Activated naive CD4-positive, alpha-beta T cell (primary cell): Measurements from ENCODE around the gene SEC24D.

Experiments
- DNase-seq, 4 experiments: peaks; one replicate each; lab custom pipeline; 2025; lab: John Stamatoyannopoulos, UW

Gene SEC24D

DNA sequence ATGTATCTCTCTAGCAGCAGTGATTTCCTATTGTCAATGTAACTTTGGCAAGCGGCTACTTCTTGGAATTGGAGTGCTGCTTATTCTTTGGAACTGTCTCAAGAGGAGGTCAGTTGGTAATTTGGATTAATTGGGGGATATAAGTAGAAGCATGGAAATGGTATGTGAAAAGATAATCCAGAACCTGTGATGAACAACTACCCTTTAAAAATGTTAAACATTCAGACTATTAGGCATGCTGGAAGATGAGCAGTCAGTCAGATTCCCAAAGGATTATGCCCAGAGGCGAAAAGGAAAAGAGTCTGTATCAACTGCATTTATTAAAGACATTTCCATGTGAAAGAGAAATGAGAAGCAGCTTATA lies 62.5 kb downstream of the SEC24D start:
- DNase-seq: no peak

DNA sequence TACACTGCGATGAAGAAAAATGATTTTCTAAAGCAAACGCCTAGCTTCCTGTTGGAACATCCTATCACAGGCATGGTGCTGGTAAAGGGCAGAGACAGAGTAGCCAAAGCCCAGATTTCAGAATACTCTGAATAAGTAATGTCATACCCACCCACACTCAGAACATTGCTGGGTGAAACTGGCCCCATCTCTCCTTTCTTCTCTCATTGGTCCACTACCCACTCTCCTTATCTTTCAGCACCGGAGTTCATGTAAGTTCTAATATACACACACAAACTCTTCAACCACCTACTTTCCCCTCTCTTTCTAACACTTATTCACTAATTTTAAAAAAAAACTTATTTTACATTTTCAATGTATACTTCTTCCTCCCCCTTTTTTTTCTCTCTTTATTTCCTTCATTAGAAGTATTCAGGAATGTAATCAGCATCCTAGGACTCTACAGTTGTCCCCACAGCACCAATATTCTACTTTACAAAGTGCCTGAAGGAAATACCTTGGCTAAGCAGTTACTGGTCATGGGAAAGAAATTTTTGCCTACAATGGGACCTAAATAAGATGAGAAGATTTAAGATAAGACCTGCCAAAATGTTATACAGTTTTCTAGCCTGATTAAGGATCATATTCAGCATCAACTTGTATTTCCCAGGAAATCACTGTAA lies 63.0 kb downstream of the SEC24D start:
- DNase-seq: no peak

DNA sequence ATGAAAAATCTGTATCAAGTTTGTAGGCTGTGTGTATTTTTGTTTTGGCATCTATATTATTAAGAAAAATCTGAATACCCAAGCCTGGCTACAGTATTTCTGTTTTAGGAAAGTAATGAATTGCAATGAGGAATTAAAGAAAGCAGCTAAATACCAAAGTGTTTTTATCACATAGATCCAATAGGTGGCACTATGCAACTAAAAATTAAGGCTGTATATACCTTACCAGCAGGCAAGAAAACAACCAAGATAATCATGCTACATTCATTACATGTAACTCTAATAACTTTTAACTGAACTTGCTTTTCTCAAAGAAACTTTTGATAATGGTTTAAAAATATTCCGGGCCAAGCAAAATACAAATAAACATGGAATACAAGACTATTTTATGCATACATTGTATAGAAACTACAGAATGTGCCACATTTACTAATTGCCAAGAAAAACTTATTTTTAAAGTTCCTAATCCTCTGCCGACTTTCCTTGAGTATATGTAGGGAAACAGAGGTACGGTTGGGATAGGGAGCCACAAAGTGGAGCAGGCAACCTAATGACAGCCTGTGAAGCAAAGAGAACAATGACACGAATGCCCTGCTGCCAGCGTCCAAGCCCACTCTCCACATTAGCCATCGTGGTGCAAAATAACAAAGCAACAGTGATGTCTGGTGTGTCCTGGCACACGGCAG lies 63.7 kb downstream of the SEC24D start:
- DNase-seq: no peak

DNA sequence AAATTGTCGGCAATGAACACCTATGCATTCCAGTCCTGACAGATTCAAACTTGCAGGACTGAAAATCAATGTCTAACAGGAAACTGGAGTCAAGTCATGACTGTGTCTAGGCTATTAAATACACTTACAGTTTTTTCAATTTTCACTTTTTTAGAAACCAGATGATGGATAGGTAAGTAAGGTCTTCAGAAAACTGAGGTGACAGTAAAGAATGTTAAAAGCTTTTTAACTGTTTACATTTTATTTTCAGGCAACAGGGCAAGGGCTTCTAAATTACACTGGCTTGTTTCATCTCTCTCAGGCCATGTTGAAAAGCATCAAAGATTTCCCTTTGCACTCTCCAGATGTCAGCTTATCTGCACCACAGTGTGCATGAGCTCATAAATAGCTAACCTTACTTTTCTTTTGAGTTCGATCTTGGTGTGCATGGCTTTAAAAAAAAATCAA lies 65.2 kb downstream of the SEC24D start:
- no peak for DNase-seq

DNA sequence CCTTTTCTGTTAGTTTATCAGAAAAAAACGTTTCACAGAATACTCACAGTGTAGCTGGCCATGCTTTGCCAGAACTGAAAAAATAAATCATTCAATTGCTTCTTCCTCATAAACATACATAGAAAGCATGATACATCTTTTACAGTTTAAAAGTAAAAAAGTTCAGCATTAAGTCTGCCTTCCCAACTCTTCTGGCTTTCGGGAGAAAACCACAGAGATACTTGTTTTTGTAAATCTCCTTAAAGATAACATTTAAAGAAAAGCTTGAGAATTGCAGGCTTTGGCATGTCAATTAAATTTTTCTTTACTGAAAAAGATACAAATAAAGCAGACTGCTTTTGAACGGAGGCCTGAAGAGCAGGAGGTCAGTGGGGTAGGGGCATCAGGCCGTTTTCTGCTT lies 66.8 kb downstream of the SEC24D start:
- DNase-seq: no peak

DNA sequence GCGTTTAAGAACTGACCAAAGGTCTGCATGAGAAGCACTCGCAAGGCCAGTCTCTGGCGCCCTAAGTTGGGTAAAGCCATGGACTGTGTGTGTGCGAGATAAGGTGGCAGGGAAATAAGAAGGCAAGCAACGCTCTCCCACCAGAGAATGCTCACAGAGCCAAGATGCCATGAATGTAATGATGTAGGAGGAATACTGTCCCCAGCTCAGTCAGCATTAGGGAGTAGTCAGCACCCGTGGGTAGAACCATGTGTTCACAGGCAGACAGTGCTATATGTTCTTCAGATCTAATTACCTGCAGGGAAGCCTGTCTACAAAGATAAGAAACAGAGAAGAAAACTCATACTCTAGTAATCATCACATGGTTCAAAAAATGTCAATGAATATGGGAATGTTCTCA lies 68.8 kb downstream of the SEC24D start:
- no peak for DNase-seq

DNA sequence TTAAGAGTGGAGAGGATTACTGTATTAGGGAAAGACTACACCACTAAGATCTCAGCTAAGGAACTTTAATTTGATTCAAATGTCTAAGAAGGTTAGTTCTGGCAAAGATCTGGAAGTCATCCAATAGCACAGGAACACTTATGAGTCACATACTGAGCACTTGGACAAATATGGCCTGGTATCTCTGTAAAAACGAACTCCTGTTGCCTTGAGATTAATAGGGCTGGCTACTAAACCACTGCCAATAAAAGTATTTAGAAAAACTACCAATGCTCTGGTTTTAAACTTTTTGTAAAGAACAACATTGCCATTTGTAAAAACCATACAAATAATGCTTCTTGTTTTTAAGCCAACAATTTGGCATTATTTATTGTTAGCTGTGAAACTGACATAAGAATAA lies 70.5 kb downstream of the SEC24D start:
- no peak for DNase-seq

DNA sequence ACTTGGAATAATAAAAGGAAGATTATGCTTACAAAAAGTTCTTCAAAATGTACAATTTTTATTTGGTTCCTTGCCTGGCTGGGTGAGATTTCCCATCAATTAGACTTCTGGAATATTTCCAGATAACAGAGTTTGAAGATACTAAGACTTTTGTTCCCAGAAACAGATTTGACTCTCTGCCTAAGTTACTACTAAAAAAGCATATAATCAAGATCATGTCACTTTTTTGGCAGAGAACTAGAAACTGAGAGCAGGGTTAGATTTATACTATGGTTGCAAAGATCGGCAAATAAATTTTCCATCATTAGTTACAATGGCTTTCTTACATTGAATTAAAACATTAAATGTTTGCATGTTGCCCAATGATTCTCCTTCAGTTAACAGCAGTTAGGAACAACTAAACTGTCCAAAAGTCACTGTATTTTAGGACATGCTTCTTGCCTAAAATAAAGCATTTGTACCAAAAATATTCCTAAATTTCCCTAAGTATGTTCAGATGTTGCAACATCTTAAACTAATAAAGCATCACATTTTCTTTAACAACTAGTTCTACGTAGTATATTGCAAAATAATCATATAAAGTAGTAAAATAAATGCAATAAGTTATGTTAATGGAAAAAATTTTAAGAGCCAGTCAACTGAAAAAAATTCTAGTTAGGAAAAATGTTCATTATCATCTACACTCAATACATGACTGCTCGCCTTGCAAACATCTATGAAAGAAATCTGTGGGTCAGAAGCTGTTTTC lies 73.0 kb downstream of the SEC24D start:
- DNase-seq: no peak

DNA sequence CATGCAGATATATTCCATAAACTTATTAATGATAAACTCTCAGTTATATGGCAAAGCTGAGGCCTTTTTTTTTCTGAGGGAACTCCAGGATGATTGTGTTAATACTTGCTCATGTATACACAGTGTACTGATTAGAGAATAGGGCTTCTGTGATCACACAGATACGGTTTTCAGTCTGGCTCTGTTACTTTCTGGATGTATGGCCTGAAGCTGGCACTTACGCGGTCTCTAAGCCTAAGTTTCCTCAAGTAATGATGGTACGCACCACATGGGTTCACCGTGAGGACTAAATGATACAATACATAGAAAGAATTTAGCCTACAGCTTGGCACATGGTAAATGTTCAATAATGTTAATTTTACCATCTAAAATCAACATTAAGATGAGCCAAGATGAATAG lies 73.8 kb downstream of the SEC24D start:
- DNase-seq: no peak

DNA sequence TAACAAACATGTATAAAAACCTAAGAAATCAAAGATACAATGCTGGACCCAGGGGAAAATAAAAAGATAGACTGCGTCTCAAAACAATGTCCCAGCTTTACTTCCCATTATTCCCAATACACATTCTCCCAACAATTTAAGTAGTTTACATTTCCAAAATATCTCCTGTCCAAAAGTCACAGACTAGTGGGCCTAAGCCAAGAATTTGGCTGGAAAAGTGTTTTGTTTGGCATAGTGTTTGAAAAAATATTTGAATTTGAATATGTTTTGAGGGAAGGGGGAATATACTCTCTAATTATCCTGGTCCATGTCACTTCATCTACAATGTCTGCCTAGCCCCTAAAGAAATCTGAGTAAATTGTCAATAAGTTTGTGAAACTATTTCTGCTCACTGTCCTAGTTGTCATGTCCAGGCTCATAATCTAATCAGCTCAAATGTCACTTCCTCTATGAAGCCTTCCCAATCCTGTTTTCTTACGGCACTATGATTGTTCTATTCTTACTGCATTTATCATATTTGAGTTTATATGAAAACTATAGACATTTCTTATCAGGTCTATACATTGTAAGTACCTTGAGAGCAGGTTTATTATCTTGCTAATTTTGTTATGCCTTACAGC lies 74.4 kb downstream of the SEC24D start:
- DNase-seq: no peak

DNA sequence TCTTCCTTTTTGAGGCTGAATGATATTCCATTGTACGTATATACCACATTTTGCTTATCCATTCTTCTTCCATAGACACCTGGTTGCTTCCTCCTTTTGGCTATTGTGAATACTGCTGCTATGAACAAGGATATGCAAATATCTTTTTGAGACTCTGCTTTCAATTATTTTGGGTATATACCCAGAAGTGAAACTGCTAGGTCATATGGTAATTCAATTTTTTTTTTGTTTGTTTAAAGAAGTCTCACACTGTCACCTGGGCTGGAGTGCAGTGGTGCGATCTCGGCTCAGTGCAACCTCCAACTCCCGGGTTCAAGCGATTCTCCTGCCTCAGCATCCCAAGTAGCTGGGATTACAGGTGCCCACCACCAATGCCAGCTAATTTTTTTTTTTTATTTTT lies 75.4 kb downstream of the SEC24D start:
- DNase-seq: no peak

DNA sequence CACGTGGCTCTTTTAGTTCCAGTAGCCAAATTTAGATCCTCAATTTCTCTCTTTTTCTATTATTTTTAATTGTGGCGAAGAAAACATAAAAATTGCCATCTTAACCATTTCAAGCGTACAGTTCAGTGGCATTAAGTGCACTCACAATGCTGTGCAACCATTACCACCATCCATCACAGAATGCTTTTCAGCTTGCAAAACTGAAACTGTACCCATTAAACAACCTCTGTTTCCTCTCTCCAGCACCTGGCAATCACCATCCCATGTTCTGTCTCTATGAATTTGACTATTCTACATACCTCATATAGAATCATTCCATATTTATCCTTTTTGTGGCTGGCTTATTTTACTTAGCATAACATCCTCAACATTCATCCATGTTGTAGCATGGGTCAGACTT lies 75.8 kb downstream of the SEC24D start:
- no peak for DNase-seq

DNA sequence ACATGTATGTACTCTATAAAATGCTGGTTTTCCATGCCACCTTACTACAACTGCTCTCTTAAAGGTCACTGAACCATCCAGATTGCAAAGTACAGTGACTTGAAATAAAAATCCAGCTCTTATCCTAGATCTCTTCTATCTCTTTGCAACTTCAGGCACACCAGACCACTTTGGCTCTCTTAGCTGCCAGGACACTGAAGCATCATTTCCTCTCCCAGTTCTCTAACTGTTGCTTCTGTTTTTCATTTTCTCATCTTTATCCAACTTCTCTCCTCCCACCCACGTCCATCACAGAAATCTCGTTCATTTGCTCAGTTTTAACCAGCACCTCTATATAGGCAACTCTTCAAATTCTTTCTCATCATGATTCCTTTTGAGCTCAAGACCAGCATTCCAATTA lies 76.4 kb downstream of the SEC24D start:
- no peak for DNase-seq

DNA sequence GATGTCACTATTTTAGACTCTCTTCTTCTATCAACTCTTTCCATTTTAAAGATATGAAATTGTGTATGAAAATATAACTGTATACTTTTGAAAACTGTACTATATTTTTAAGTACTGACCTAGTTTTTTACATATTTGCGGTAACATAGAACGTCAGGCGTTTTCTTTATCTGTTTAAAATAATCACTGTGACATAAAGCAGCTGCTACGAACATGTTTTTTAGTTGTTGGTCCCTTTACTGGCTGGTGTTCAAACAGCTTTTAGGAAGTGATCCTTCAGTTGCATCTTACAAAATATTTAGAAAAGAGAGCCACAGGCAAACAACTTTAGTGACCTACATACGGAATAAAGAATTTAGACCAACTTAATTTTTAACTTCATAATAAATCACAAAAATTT lies 77.6 kb downstream of the SEC24D start:
- no peak for DNase-seq

DNA sequence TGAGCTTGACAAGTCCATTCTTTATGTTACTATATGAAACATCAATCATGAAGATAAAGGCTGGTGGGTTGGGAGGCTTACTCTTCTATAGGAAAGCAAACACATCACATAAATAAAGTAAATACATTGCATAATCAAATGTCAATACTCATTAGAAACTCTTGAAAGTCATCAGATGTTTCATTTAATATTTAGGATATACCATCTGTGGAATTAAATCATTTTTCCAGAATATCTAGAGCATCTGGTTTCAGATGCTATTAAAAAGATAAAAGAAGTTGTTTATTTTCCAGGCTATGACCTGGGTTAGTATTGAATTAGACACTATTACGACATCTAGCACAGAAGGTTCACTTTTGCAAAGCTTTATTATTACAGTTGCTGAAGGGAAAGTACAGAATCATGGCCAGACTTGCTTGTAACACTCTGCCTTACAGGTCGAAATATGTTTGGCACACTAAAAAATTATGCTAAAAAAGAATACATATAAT lies 78.1 kb downstream of the SEC24D start:
- DNase-seq: no peak

DNA sequence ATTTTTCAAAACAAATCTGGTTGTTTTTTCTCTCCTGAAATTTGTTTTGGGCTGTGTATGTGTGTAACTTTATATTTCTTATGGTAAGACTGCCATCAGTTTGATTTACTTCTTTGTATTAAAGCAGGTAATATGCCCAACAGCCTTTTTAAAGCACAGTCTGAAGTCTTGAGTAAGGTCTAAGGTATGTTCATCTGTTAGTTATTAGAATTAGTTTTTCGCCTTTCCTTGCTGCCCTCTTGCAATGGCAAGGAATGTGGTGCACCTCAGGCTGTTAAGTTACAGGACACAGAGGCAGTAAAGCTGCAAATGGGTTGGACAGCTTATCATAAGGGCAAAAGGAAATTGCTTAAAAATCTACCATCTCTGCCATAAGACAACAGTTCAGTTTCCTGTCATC lies 79.0 kb downstream of the SEC24D start:
- no peak for DNase-seq

DNA sequence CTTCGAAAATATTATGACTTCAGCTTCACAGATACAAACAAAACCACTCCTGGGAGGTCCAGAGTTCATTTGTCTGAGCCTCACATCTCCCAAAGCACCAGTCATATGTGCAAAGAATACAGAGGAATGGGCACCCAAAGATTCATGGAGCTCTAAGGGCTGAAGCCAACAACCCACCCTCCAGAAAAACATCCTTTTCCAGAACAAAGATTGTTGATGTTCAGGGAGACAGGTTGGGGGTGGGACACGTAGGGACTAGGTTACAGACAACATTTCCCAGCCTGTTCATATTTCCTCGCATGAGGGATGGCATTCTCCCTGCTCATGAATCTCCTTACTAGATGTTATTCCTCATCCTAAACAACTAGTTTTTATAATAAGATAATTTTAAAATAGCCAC lies 79.5 kb downstream of the SEC24D start:
- DNase-seq: no peak

DNA sequence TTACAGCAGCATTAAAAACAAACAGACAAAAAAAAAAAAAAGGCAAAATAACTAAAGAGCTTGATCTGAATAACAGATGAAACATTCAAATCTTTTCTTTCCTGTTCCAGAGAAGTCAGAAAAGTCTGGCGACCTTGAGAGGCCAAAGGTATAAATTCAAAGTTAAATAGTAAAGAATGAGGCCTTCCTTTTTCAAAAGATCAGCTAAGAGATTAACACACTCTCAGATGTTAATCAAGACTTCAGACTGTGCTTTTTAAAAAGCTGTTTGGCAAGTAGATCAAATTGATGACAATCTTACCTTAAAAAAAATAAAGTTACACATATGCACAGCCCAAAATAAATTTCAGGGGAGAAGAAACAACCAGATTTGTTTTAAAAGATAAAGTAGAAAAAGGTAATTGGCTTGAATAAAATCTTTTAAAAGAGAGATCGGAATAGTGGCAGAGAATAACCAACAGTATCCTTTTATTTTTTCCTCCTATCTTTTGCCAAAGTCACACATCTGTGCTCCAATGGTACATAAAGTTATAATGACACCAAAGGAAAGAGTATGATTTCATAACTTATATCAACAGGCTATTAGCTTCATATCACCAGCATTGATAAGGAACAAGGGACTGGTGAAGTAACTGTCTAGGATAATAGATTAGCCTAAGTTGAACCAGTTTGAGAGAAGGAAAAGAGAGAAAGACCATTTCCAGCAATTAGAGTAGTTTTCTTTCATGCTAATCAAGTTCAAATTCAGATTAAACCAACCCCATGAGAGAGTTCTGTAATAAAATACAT lies 80.3 kb downstream of the SEC24D start:
- DNase-seq: no peak

DNA sequence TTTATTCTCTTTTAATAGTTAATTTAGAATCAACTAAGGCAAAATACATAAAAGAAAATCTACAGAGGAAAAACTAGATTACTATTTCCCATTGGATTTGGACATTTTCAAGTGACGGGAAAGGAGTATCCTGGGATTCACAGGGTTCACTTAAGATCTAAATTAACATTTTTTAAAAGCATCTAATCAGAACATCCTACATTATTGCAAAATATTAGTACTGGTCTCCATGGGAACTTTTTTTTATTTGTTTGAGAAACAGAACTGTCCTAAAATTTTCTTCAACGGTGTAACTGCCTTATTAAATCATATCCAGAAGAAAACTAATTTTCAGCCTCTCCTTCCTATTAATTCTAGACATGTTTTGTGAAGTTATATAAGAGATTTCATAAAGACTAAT lies 81.0 kb downstream of the SEC24D start:
- DNase-seq: no peak

DNA sequence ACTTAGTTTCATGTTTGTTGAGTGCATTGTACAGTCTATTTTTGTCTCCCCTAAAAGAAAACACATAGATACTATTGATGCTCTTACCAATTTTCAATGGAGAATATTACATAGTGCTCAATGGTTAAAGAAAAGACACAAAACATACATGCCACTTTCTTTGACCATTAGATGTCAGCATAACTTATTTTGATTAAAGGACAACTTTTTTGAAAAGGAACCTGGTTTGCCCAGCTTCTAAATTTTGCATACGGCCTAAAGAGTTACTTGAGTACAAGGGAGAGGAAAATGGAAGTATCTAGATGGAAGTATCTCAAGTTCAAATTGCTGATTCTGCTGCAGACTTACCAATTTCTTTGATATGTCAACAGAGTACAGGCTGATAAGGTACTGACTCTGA lies 82.2 kb downstream of the SEC24D start:
- no peak for DNase-seq

DNA sequence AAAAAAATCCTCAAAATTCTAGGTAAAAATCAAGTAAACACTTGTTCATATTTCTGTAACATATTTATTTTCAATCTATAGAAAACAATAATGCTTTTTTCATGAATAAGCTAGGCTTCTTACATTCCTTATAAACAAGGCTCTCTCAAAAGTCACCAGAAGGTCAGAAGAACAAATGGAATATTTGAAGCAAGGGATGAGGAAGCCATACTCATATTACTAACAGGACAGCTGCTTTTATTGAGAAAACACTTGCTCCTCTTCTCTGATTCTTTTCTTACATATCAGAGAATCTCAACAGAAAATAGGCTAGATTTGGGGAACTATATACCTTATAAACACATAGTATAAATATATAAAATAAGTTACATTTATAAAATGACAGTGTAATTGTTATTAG lies 82.8 kb downstream of the SEC24D start:
- DNase-seq: no peak

DNA sequence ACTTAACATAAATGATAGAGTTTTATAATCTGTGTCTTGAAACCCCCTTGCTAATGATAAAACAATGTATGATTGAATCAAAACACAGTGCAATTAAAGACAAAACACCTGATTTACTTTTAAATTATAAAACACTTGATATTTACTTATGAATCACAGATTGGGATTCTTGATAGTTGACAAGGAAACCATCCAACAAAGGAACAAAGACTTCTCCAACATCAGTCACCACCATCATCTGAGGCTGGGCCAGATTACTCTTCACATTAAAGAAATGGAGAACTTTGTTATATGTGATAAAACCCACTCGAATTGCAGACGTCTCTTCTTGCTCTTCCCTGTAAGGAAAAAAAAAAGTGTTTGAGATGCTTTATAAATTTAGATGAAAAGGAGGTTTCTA lies 83.4 kb downstream of the SEC24D start:
- no peak for DNase-seq
